Fibroblast of skin of abdomen (primary cell): ENCODE results near the gene VGF.
"Not testable (repeated sequence)": the region's sequence is repeated elsewhere in the genome, so short reads cannot be mapped to it uniquely, and the experiment has no call there.

Experiments
- DNase-seq: peaks from one replicate; pipeline ENCODE4 v3.0.0-alpha.2; 2013

The VGF gene

GRCh38 chr7:101114492-101114891 lies 50.9 kb downstream of the VGF start:
- peak; percentile 59 for DNase-seq

- DNase-seq, result no peak
These were observed 51.5 kb downstream of the VGF start for GRCh38 chr7:101113836-101114235.

DNA sequence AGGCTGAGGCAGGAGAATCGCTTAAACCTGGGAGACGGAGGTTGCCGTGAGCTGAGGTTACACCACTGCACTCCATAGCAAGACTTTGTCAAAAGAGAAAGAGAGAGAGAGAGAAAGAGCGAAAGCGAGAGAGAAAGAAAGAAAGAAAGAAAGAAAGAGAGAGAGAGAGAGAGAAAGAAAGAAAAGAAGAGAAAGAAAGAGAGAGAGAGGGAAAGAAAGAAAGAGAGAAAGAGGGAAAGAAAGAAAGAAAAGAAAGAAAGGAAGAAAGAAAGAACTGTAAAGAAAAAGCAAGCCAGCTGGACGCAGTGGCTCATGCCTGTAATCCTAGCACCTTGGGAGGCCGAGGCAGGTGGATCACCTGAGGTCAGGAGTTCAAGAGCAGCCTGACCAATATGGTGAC lies 52.2 kb downstream of the VGF start:
- DNase-seq, result not testable (repeated sequence)
